Large intestine (tissue), 3 donors: ENCODE measurements around the gene TMIE. TPM values are rescaled to one million over a fixed set of nuclear protein-coding genes. Genes with fewer than 3 reads are reported as not detected.
"Not testable (repeated sequence)": the region's sequence is repeated elsewhere in the genome, so short reads cannot be mapped to it uniquely, and the experiment has no call there.

Source experiments
- DNase-seq, 2 donors: peaks; one replicate each; pipeline versions ENCODE4 v3.0.0 to v3.0.0-alpha.2; 2013
- H3K27ac ChIP-seq: one replicate; pipeline ENCODE4 v1.5.1; 2013; ENCODE audit warnings: low read length
- H3K27me3 ChIP-seq: 2 replicates; pipeline ENCODE4 v1.6.1; 2013; ENCODE audit warnings: low read length; ENCODE audit not compliant: control insufficient read depth, insufficient read depth
- H3K36me3 ChIP-seq: 2 replicates; pipeline ENCODE4 v1.6.1; 2013; ENCODE audit warnings: low read length; ENCODE audit not compliant: control insufficient read depth, insufficient read depth
- H3K4me1 ChIP-seq: one replicate; pipeline ENCODE4 v1.6.1; 2013; ENCODE audit warnings: low read length; ENCODE audit not compliant: control insufficient read depth, insufficient read depth
- H3K4me3 ChIP-seq: one replicate; pipeline ENCODE4 v1.5.1; 2013; ENCODE audit warnings: low read length
- H3K9me3 ChIP-seq: one replicate; pipeline ENCODE4 v1.6.1; 2013; ENCODE audit warnings: mild to moderate bottlenecking, low read depth, low read length, moderate library complexity; ENCODE audit not compliant: control insufficient read depth
- WGBS: methylation state at CpG from one replicate; pipeline ENCODE4 v1.1.5; 2013; ENCODE audit warnings: low lambda C conversion rate; ENCODE audit not compliant: insufficient coverage; 5-methylcytosine and 5-hydroxymethylcytosine counted together
- polyA plus RNA-seq: library from polyadenylated mRNA; unstranded; fragments of 120-200 nt; gene quantifications from one replicate; pipeline ENCODE4 v1.2.1, GENCODE V29; 2013

Gene TMIE
- polyA plus RNA-seq, 1 donor, result 0.78 TPM

- Histone ChIP-seq H3K9me3 (no peaks in the 10 kb centered on the region), H3K36me3 (no peaks in the 10 kb centered on the region), H3K27me3 (peaks cover 23% of the 10 kb centered on the region), H3K27ac (no peak overlapping the region), H3K4me3 (no peak overlapping the region), H3K4me1 (peaks cover 11% of the 10 kb centered on the region)
- DNase-seq, result no peak
- WGBS, result no CpG with 5 or more reads among the region's 4 CpGs
Measured at GRCh38 chr3:46700772-46701171, 420 bp upstream of the TMIE start.

GRCh38 chr3:46702246-46703012 lies 1.2 kb downstream of the TMIE start:
- H3K27ac ChIP-seq, result no peak overlapping the region
- no CpG with 5 or more reads among the region's 4 CpGs for WGBS
- no peaks in the 10 kb centered on the region for H3K9me3 ChIP-seq
- H3K4me3 ChIP-seq, result no peak overlapping the region
- H3K4me1 ChIP-seq, result peaks cover 8% of the 10 kb centered on the region
- DNase-seq, result no peak
- H3K27me3 ChIP-seq, result peaks cover 23% of the 10 kb centered on the region
- no peaks in the 10 kb centered on the region for H3K36me3 ChIP-seq

- H3K36me3 ChIP-seq, result no peaks in the 10 kb centered on the region
- peaks cover 8% of the 10 kb centered on the region for H3K4me1 ChIP-seq
- H3K9me3 ChIP-seq, result no peaks in the 10 kb centered on the region
- no CpG with 5 or more reads among the region's 4 CpGs for WGBS
- peaks cover 23% of the 10 kb centered on the region for H3K27me3 ChIP-seq
- H3K27ac ChIP-seq, result no peak overlapping the region
- no peak for DNase-seq
- no peak overlapping the region for H3K4me3 ChIP-seq
Measured at GRCh38 chr3:46703013-46703520, 1.9 kb downstream of the TMIE start.

- H3K27me3 ChIP-seq, result peaks cover 23% of the 10 kb centered on the region
- not testable (repeated sequence) for H3K4me1 ChIP-seq, H3K27ac ChIP-seq, DNase-seq, H3K9me3 ChIP-seq, H3K4me3 ChIP-seq, H3K36me3 ChIP-seq
- WGBS, result no CpG with 5 or more reads among the region's 7 CpGs
Measured at GRCh38 chr3:46704346-46704745, 3.2 kb downstream of the TMIE start.

- no CpG with 5 or more reads among the region's 4 CpGs for WGBS
- Histone ChIP-seq H3K36me3 (no peaks in the 10 kb centered on the region), H3K27ac (no peak overlapping the region), H3K4me1 (peaks cover 8% of the 10 kb centered on the region), H3K9me3 (no peaks in the 10 kb centered on the region), H3K27me3 (peaks cover 23% of the 10 kb centered on the region), H3K4me3 (no peak overlapping the region)
- DNase-seq, result peak; percentile 59 to 61
Measured at GRCh38 chr3:46705022-46705530, 3.9 kb downstream of the TMIE start.

GRCh38 chr3:46705751-46706552 lies 4.8 kb downstream of the TMIE start:
- WGBS, result no CpG with 5 or more reads among the region's 19 CpGs
- H3K36me3 ChIP-seq, result no peaks in the 10 kb centered on the region
- peaks cover 19% of the 10 kb centered on the region for H3K27me3 ChIP-seq
- peaks cover 11% of the 10 kb centered on the region for H3K4me1 ChIP-seq
- DNase-seq, result no peak
- H3K27ac ChIP-seq, result no peak overlapping the region
- H3K9me3 ChIP-seq, result no peaks in the 10 kb centered on the region
- H3K4me3 ChIP-seq, result no peak overlapping the region

- Histone ChIP-seq H3K27me3 (peaks cover 12% of the 10 kb centered on the region), H3K36me3 (no peaks in the 10 kb centered on the region), H3K4me3 (no peak overlapping the region), H3K9me3 (no peaks in the 10 kb centered on the region), H3K27ac (no peak overlapping the region), H3K4me1 (peaks cover 20% of the 10 kb centered on the region)
- WGBS, result no CpG with 5 or more reads among the region's 13 CpGs
- no peak for DNase-seq
Measured at GRCh38 chr3:46706771-46707582, 5.8 kb downstream of the TMIE start.

DNA sequence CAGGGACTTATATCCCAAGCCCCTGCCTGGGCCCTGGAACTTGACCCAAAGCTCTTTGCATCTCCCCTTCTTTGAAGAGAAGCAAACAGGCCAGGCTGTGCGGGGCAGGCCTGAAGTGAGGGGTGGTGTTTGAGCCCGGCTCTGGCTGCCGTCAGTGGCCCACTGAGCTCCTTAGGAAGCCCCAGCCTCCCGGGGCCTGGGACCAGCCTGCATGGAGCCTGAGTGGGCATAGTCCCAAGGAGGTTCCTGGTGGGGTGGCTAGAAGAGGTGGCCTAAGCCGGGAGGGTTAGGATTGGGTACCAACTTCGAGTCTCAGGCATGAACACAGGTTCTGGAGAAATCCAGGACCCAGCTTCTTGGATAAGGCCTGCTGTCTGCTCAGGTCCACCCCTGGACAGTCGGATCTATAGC lies 6.4 kb downstream of the TMIE start:
- no peaks in the 10 kb centered on the region for H3K36me3 ChIP-seq
- H3K9me3 ChIP-seq, result no peaks in the 10 kb centered on the region
- H3K4me1 ChIP-seq, result peaks cover 20% of the 10 kb centered on the region
- no CpG with 5 or more reads among the region's 7 CpGs for WGBS
- no peak overlapping the region for H3K27ac ChIP-seq
- peaks cover 6% of the 10 kb centered on the region for H3K27me3 ChIP-seq
- no peak overlapping the region for H3K4me3 ChIP-seq
- DNase-seq, result no peak

GRCh38 chr3:46708401-46709156 lies 7.4 kb downstream of the TMIE start:
- Histone ChIP-seq H3K27me3 (no peaks in the 10 kb centered on the region), H3K9me3 (no peaks in the 10 kb centered on the region), H3K4me1 (peaks cover 20% of the 10 kb centered on the region), H3K36me3 (no peaks in the 10 kb centered on the region), H3K4me3 (no peak overlapping the region), H3K27ac (no peak overlapping the region)
- no CpG with 5 or more reads among the region's 11 CpGs for WGBS
- DNase-seq, result no peak
